Ovary (tissue), 3 donors: Measurements from ENCODE around the gene ANKS1B.

Experiments used
- CTCF ChIP-seq, 3 donors: fragments of 450-650 bp in 2 of 3; fragments of 200-600 bp in 1 of 3; IDR thresholded peaks; one replicate each; pipeline versions ENCODE4 v1.5.1 to v1.8.0; 2016 to 2022; ENCODE audit warnings: antibody characterized with exemption in 3 of 3, mild to moderate bottlenecking in 1 of 3
- POLR2A ChIP-seq: fragments of 450-650 bp; IDR thresholded peaks from one replicate; pipeline ENCODE4 v1.6.1; 2017; ENCODE audit warnings: antibody characterized with exemption, mild to moderate bottlenecking, moderate library complexity
- donor health status: DM: no; HTN: no; CAD: no.

DNA sequence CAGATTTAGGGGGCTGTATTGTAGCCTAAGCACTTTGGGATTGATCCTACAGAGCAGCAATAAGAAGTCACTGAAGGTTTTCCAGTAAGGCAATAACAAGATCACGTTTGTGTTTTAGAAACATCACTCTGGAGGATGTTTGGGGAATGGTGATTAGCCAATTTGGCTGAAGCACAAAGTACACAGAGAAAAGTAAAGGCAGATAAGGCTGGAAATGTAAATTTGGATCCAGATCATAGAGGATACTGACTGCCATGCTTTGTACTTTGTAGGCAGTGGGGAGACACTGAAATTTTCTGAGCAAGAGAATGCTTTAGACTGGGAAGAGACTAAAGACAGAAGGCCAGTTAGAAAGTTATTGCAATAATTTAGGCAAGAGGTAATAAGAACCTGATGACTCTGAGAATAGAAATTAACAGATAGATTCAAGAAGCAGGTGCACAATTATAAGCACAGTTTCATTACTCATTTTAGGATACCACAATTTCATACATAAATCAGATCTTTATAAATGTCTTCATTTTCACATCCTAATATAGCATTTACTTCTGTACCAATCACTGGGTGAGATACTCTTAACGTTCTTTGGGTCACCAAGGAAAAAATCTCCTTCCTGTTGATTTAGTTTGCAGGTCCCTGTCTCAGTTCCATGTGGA is 651.7 kb downstream of the ANKS1B start:
- no peak for TF ChIP-seq CTCF (IDR thresholded peaks at IDR 0.05)
- TF ChIP-seq POLR2A: no peak
